Measurements from ENCODE around the gene PLAAT5.
"Not testable (repeated sequence)": the region's sequence is repeated elsewhere in the genome, so short reads cannot be mapped to it uniquely, and the experiment has no call there.

PLAAT5 gene

GRCh38 chr11:63444160-63444559 is 46.8 kb downstream of the PLAAT5 start:
- no peaks in the 10 kb centered on the region for H3K36me3 ChIP-seq
- no peaks in the 10 kb centered on the region for H3K9me3 ChIP-seq (ENCODE audit: severe bottlenecking)
- no peak for DNase-seq
- peaks cover 41% of the 10 kb centered on the region for H3K27me3 ChIP-seq (ENCODE audit: insufficient read depth, low read depth, severe bottlenecking)
- no peak for TF ChIP-seq CTCF (IDR thresholded peaks at IDR 0.05; ENCODE audit: low read depth, low read length)
- H3K27ac ChIP-seq = no peak overlapping the region
- H3K4me3 ChIP-seq (ENCODE audit: low read depth, low read length) = no peak overlapping the region

- TF ChIP-seq CTCF (IDR thresholded peaks at IDR 0.05; ENCODE audit: low read depth, low read length) = no peak
- DNase-seq = no peak
- Histone ChIP-seq H3K27me3 (ENCODE audit: insufficient read depth, low read depth, severe bottlenecking) (peaks cover 37% of the 10 kb centered on the region), H3K4me3 (ENCODE audit: low read depth, low read length) (no peak overlapping the region), H3K27ac (no peak overlapping the region), H3K36me3 (no peaks in the 10 kb centered on the region), H3K9me3 (ENCODE audit: severe bottlenecking) (no peaks in the 10 kb centered on the region)
Measured at GRCh38 chr11:63443714-63444113, 47.3 kb downstream of the PLAAT5 start.

DNA sequence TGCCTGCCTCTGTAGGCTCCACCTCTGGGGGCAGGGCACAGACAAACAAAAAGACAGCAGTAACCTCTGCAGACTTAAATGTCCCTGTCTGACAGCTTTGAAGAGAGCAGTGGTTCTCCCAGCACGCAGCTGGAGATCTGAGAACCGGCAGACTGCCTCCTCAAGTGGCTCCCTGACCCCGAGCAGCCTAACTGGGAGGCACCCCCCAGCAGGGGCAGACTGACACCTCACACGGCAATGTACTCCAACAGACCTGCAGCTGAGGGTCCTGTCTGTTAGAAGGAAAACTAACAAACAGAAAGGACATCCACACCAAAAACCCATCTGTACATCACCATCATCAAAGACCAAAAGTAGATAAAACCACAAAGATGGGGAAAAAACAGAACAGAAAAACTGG is 55.1 kb downstream of the PLAAT5 start:
- not testable (repeated sequence) for DNase-seq; H3K36me3 ChIP-seq; H3K9me3 ChIP-seq (ENCODE audit: severe bottlenecking); H3K4me3 ChIP-seq (ENCODE audit: low read depth, low read length); H3K27me3 ChIP-seq (ENCODE audit: insufficient read depth, low read depth, severe bottlenecking); H3K27ac ChIP-seq

GRCh38 chr11:63435351-63435750 is 55.6 kb downstream of the PLAAT5 start:
- not testable (repeated sequence) for H3K36me3 ChIP-seq; H3K9me3 ChIP-seq (ENCODE audit: severe bottlenecking); H3K27ac ChIP-seq; DNase-seq; H3K4me3 ChIP-seq (ENCODE audit: low read depth, low read length)
- H3K27me3 ChIP-seq (ENCODE audit: insufficient read depth, low read depth, severe bottlenecking) = peaks cover 10% of the 10 kb centered on the region

DNA sequence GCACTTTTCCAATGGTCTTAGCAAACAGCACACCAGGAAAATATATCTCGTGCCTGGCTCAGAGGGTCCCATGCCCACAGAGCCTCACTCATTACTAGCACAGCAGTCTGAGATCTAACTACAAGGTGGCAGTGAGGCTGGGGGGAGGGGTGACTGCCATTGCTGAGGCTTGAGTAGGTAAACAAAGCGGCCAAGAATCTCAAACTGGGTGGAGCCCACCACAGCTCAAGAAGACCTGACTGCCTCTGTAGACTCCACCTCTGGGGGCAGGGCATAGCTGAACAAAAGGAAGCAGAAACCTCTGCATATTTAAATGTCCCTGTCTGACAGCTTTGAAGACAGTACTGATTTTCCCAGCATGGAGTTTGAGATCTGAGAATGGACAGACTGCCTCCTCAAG is 60.2 kb downstream of the PLAAT5 start:
- not testable (repeated sequence) for H3K36me3 ChIP-seq; H3K9me3 ChIP-seq (ENCODE audit: severe bottlenecking); DNase-seq; H3K27ac ChIP-seq; H3K4me3 ChIP-seq (ENCODE audit: low read depth, low read length)
- peaks cover 27% of the 10 kb centered on the region for H3K27me3 ChIP-seq (ENCODE audit: insufficient read depth, low read depth, severe bottlenecking)

DNA sequence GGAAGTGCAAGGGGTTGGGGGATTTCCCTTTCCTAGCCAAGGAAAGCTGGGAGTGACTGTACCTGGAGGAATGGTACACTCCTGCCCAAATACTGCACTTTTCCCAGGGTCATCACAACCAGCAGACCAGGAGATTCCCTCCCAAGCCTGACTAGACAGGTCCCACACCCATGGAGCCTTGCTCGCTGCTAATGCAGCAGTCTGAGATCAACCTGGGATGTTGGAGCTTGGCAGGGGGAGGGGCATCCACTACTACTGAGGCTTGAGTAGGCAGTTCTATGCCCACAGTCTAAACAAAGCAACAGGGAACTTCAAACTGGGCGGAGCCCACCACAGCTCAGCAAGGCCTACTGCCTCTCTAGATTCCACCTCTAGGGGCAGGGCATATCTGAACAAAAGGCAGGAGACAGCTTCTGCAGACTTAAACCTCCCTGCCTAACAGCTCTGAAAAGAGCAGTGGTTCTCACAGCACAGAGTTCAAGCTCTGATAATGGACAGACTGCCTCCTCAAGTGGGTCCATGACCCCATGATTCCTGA is 62.9 kb downstream of the PLAAT5 start:
- no peak for DNase-seq
- TF ChIP-seq CTCF (IDR thresholded peaks at IDR 0.05; ENCODE audit: low read depth, low read length) = no peak
- Histone ChIP-seq H3K9me3 (ENCODE audit: severe bottlenecking) (no peaks in the 10 kb centered on the region), H3K36me3 (no peaks in the 10 kb centered on the region), H3K27me3 (ENCODE audit: insufficient read depth, low read depth, severe bottlenecking) (peaks cover 25% of the 10 kb centered on the region), H3K4me3 (ENCODE audit: low read depth, low read length) (no peak overlapping the region), H3K27ac (no peak overlapping the region)

GRCh38 chr11:63417174-63417852 is 73.7 kb downstream of the PLAAT5 start:
- no peak overlapping the region for H3K4me3 ChIP-seq (ENCODE audit: low read depth, low read length)
- H3K36me3 ChIP-seq = no peaks in the 10 kb centered on the region
- peaks cover 6% of the 10 kb centered on the region for H3K9me3 ChIP-seq (ENCODE audit: severe bottlenecking)
- no peak overlapping the region for H3K27ac ChIP-seq
- TF ChIP-seq CTCF (IDR thresholded peaks at IDR 0.05; ENCODE audit: low read depth, low read length) = no peak
- DNase-seq = no peak
- peaks cover 39% of the 10 kb centered on the region for H3K27me3 ChIP-seq (ENCODE audit: insufficient read depth, low read depth, severe bottlenecking)

Measured in WERI-Rb-1 (cell line).